AG04449 (cell line): ENCODE measurements around the gene MYPN.

ENCODE experiments used
- CTCF ChIA-PET: fragments of 350-600 bp; formaldehyde crosslinking; extraction: SDS; loops from one replicate; lab custom pipeline; 2021; ENCODE audit warnings: antibody characterized with exemption; lab: Yijun Ruan, JAX
- POLR2A ChIA-PET: fragments of 400-600, 350-600 bp; formaldehyde crosslinking; extraction: SDS; loops from one replicate; lab custom pipeline; 2020; ENCODE audit warnings: antibody characterized with exemption, inconsistent platforms; lab: Yijun Ruan, JAX
- DNase-seq: peaks from one replicate; pipeline ENCODE4 v3.0.0-alpha.2; 2010; ENCODE audit warnings: low read depth, low spot score
- H3K4me3 ChIP-seq: 2 replicates; pipeline ENCODE4 v1.5.1; 2011; ENCODE audit warnings: low read depth, mild to moderate bottlenecking, control low read depth, low read length
- CTCF ChIP-seq: IDR thresholded peaks from one replicate; pipeline ENCODE4 v1.5.1; 2011; ENCODE audit warnings: mild to moderate bottlenecking, moderate library complexity, low read length, control low read depth, inconsistent platforms; ENCODE audit not compliant: insufficient read depth; ENCODE audit errors: missing control alignments

Gene MYPN

GRCh38 chr10:68196701-68197100 is 87.4 kb downstream of the MYPN start:
- DNase-seq = no peak
- ChIA-PET POLR2A (no interaction called here), CTCF (interaction anchor here (1.1 to 3.0 kb wide), 4 partner anchors 10 to 113 kb away, joined by 3 to 15 read pairs (median 8); no protein-coding TSS in a partner anchor)
- H3K4me3 ChIP-seq = no peak overlapping the region
- TF ChIP-seq CTCF = no peak

DNA sequence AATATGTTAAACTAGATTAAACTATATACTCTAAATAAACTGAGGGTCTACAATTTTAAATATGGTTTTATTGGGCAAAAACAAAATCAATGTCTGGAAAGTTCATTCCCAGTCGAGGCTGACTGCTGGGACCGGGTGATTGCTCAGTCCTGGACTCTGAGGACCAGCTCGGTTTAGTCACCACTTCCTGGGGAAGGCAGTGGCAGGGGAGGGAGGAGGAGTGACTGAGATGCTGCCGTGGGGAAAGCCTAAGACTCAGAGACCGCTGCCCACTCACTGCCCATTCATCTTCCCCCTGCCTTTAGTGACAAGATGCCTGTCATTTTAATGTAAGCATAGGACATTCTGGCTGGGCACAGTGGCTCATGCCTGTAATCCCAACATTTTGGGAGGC is 93.7 kb downstream of the MYPN start:
- no peak for DNase-seq
- ChIA-PET POLR2A (no interaction called here), CTCF (interaction anchor here (0.6 to 3.5 kb wide), 8 partner anchors 8 to 347 kb away, joined by 3 to 38 read pairs (median 4); no protein-coding TSS in a partner anchor)
- TF ChIP-seq CTCF = no peak
- no peak overlapping the region for H3K4me3 ChIP-seq

DNA sequence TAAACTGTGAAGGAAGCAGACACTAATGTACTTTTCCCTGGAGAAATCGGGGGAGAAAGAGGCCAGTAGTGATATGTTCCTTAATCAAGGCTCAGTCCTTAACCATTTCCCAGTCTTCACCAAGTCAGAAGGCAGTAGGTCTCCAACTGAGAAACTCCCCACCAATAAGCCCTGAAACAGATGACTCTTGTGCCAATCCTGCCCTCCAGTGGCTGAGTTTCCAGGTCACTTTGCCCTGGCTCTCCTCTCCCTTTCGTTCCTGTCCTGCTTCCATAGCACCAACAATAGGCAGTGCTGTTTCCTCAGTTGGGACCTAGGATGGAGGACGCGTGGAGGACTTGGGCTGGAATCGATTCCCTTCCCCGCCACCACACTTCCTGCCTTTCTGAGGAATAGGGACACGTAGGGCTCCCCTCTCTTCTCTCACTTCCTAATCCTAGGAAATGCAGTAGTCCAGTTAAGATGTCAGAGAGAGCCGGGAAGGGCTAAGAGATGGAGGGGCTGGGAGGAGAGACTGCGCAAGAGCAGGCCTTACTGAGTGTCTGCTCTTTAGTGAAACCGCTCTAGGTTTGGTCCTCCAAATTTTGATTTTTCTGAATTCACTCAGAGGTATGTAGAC is 99.2 kb downstream of the MYPN start:
- ChIA-PET CTCF (interaction anchor here (0.7 to 9.4 kb wide), 17 partner anchors 10 to 353 kb away, joined by 3 to 199 read pairs (median 6); no protein-coding TSS in a partner anchor), POLR2A (no interaction called here)
- DNase-seq = no peak
- TF ChIP-seq CTCF = peak; percentile 74
- H3K4me3 ChIP-seq = no peak overlapping the region

- DNase-seq = no peak
- H3K4me3 ChIP-seq = no peak overlapping the region
- no peak for TF ChIP-seq CTCF
- CTCF ChIA-PET = interaction anchor here (0.6 to 9.4 kb wide), 26 partner anchors 8 to 686 kb away, joined by 3 to 199 read pairs (median 12); partner anchors contain the start of gene ATOH7
- POLR2A ChIA-PET = no interaction called here
Measured at GRCh38 chr10:68211669-68212068, 102.4 kb downstream of the MYPN start.

DNA sequence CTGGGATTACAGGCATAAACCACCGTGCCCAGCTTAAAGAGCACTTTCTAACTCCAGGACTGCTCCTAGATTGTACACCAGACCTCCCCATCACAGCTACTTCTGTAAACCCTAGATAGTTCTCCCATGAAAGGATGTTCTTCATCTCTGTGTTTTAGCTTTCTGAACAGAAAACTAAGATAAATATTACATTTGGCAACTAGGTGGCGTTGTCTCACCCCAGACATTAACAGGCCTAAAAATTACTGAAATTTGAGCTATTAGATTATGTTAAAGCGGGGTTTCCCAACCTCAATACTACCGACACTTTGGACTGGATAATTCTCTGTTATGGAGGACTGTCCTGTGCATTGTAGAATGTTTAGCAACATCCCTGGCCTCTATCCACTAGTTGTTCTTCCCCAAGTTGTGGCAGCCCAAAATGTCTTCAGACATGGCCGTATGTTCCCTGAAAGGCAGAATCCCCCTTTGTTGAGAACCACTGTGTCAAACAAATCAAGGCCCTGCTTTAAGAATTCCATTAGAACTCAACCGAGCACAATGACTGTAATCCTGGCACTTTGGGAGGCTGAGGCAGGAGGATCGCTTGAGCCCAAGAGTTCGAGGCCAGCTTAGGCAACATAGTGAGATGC is 103.5 kb downstream of the MYPN start:
- ChIA-PET CTCF (interaction anchor here (0.6 to 9.4 kb wide), 62 partner anchors 9 to 685 kb away, joined by 3 to 199 read pairs (median 5); partner anchors contain the start of genes ATOH7, PBLD and RUFY2), POLR2A (interaction anchor here (0.6 to 1.1 kb wide), 2 partner anchors 119 to 161 kb away, joined by 3 to 5 read pairs; partner anchors contain the start of gene HNRNPH3)
- TF ChIP-seq CTCF = peak; percentile 37
- H3K4me3 ChIP-seq = no peak overlapping the region
- no peak for DNase-seq

DNA sequence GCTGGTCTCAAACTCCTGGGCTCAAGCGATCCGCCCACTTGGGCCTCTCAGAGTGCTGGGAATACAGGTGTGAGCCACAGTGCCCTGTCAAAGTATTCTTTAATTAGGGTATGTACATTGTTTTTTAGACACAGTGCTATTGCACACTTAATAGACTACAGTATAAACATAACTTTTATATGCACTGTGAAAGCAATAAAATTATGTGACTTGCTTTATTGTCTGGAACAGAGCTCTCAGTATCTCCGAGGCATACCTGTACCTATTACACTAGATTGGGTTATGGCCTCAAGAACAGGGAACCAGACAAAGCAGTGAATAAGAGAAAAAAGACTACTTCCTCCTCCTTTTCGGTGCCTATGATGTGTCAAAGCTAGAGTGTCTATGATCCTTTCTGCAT is 109.5 kb downstream of the MYPN start:
- CTCF ChIA-PET = interaction anchor here (1.7 to 1.9 kb wide), 2 partner anchors 10 to 83 kb away, joined by 4 to 6 read pairs; no protein-coding TSS in a partner anchor
- H3K4me3 ChIP-seq = no peak overlapping the region
- POLR2A ChIA-PET = no interaction called here
- no peak for TF ChIP-seq CTCF
- no peak for DNase-seq
